GM21515 (cell line): ENCODE results near the gene LMO2.
"Not testable (repeated sequence)": the region's sequence is repeated elsewhere in the genome, so short reads cannot be mapped to it uniquely, and the experiment has no call there.

Experiments used
- ATAC-seq: cut with Tn5 transposase; IDR thresholded peaks from one replicate; pipeline ENCODE4 v1.9.1; 2021; ENCODE audit not compliant: unreplicated experiment

The LMO2 gene

GRCh38 chr11:33891714-33892327 lies at the start of gene LMO2:
LMO2 (minus strand) TSS chr11:33892076; CDS start chr11:33869716, 22,360 bp downstream.
- ATAC-seq, result no peak

- no peak for ATAC-seq
Observed at GRCh38 chr11:33940538-33940815, 48.6 kb upstream of the LMO2 start.

GRCh38 chr11:33936725-33937604 lies 45.1 kb upstream of the LMO2 start:
- no peak for ATAC-seq

GRCh38 chr11:33935461-33936456 lies 43.9 kb upstream of the LMO2 start:
- no peak for ATAC-seq

GRCh38 chr11:33935005-33935404 lies 43.1 kb upstream of the LMO2 start:
- no peak for ATAC-seq

- no peak for ATAC-seq
Observed at GRCh38 chr11:33934450-33934849, 42.6 kb upstream of the LMO2 start.

GRCh38 chr11:33933602-33934001 lies 41.7 kb upstream of the LMO2 start:
- no peak for ATAC-seq

GRCh38 chr11:33932721-33933120 lies 40.8 kb upstream of the LMO2 start:
- ATAC-seq, result no peak

- ATAC-seq, result not testable (repeated sequence)
Observed at GRCh38 chr11:33931739-33932366, 40.0 kb upstream of the LMO2 start.

GRCh38 chr11:33931067-33931466 lies 39.2 kb upstream of the LMO2 start:
- ATAC-seq, result no peak

- no peak for ATAC-seq
Observed at GRCh38 chr11:33930317-33931021, 38.6 kb upstream of the LMO2 start.

- no peak for ATAC-seq
Observed at GRCh38 chr11:33928564-33928963, 36.7 kb upstream of the LMO2 start.

- no peak for ATAC-seq
Observed at GRCh38 chr11:33926671-33927552, 35.0 kb upstream of the LMO2 start.

GRCh38 chr11:33924341-33924740 lies 32.5 kb upstream of the LMO2 start:
- no peak for ATAC-seq

GRCh38 chr11:33923626-33924025 lies 31.8 kb upstream of the LMO2 start:
- no peak for ATAC-seq

- peak; percentile 87 for ATAC-seq
Observed at GRCh38 chr11:33920838-33921613, 29.1 kb upstream of the LMO2 start.

- ATAC-seq, result no peak
Observed at GRCh38 chr11:33919645-33920044, 27.8 kb upstream of the LMO2 start.

- ATAC-seq, result not testable (repeated sequence)
Observed at GRCh38 chr11:33917402-33917801, 25.5 kb upstream of the LMO2 start.

- ATAC-seq, result no peak
Observed at GRCh38 chr11:33916736-33917135, 24.9 kb upstream of the LMO2 start.
